Astrocyte of the cerebellum (primary cell): ENCODE measurements around the gene CPED1.

Source experiments
- DNase-seq: peaks from one replicate; pipeline ENCODE4 v3.0.0-alpha.2; 2011; ENCODE audit warnings: low read depth
- H3K4me3 ChIP-seq: 2 replicates; pipeline ENCODE4 v1.5.1; 2011; ENCODE audit warnings: mild to moderate bottlenecking, low read depth, low read length, moderate library complexity
- in situ Hi-C: cut with HindIII; loops from 2 replicates; pipeline ENCODE4 v1.10.0; 2017; ENCODE audit warnings: low sequenced_read_pairs
- TF ChIP-seq, protein P1 (sequence below): IDR thresholded peaks from 2 replicates; pipeline ENCODE4 v1.5.1; 2012; ENCODE audit warnings: low read length, low read depth, moderate library complexity, mild to moderate bottlenecking; ENCODE audit errors: missing control alignments

The CPED1 gene

DNA sequence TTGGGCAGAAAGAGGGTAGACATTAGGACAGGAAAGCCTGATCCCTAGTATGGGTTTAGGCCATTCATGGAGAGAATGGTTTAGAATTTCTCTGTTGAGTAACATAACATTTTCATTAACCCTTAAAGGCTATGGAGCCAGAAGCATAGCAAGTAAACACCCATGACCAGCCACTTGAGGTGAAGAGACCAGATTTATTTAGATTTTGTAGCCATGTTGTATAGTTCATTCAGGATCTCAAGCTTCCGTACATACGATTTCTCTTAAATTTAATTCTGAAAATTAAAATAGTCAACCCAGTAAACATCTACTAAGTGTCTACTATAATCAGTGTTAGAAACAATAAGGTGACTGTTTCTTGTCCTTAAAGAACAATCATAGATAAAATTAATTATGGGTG, 51.5 kb downstream of the CPED1 start:
- TF ChIP-seq, protein P1, sequence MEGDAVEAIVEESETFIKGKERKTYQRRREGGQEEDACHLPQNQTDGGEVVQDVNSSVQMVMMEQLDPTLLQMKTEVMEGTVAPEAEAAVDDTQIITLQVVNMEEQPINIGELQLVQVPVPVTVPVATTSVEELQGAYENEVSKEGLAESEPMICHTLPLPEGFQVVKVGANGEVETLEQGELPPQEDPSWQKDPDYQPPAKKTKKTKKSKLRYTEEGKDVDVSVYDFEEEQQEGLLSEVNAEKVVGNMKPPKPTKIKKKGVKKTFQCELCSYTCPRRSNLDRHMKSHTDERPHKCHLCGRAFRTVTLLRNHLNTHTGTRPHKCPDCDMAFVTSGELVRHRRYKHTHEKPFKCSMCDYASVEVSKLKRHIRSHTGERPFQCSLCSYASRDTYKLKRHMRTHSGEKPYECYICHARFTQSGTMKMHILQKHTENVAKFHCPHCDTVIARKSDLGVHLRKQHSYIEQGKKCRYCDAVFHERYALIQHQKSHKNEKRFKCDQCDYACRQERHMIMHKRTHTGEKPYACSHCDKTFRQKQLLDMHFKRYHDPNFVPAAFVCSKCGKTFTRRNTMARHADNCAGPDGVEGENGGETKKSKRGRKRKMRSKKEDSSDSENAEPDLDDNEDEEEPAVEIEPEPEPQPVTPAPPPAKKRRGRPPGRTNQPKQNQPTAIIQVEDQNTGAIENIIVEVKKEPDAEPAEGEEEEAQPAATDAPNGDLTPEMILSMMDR = no peak
- in situ Hi-C loops = no loop called here
- no peak overlapping the region for H3K4me3 ChIP-seq
- no peak for DNase-seq

DNA sequence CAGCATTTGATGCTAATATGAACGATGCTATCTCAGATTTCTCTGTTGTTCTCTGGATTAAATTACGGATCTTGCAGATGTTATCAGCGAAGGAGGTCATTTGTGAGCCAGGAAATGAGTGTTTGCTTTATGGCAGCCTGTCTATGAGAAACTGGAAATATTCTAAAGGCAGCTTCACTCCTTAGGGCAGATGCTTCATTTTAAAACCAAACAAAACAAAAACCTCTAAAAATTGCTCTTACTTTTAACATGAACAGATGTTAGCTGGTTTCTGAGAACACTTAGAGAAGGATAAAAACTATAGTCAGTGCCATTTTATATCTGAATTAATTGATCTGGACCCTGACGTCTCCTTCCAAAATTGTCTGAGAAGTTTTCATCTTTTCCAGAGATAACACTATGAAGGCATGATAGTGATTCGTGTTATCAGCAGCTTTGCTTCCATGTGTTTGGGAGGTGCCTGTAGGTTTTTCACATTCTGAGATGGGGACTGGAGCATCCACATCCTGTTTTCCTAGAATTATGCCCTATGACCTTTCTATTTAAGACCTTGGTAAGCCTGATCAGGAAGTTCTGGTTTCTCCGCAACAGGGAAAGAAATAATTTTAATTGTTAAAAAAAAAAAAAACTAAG, 53.1 kb downstream of the CPED1 start:
- DNase-seq = no peak
- in situ Hi-C loops = no loop called here
- TF ChIP-seq, protein P1 = no peak

DNA sequence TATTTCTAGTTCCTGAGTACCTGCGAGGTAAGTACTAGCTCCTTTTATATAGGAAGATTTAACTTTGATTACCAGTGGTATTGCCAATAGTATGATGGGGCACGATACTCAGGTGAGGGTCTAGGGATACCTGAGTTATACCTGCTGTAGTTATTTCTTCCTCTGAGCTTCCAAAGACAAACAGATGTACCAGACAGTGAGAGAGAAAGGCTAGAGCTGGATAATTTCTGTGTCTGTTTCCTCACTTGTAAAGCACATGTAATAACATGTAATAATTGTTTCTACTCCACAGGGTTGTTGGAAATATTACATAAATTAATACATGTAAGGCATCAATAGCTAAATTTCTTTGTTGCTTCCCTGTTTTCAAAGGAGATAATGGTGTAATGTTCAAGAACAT, 53.7 kb downstream of the CPED1 start:
- no peak for DNase-seq
- TF ChIP-seq, protein P1 = no peak
- in situ Hi-C loops = no loop called here
- H3K4me3 ChIP-seq = no peak overlapping the region

More for the DNA sequence above, 53.1 kb downstream of the CPED1 start:
- no peak overlapping the region for H3K4me3 ChIP-seq

DNA sequence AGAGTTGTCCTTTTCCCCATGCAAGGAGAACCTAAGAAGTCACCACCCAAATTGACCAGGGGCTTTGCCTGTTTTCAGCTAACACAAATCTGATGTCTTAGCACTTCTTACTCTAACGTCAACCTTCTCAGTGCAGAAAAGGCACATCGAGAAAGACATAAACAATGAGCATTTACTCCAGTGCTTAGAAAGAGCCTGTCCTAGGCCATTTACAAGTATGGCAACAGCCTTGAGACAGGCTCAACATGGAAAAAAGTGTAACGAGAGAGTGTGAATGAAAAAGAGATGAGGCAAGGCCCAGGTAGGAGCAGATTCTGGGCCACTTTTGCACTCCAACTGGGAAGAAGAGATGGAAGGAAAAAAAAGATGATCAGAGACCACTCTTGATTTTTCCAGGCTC, 54.4 kb downstream of the CPED1 start:
- in situ Hi-C loops = no loop called here
- no peak overlapping the region for H3K4me3 ChIP-seq
- no peak for DNase-seq
- TF ChIP-seq, protein P1 = no peak

DNA sequence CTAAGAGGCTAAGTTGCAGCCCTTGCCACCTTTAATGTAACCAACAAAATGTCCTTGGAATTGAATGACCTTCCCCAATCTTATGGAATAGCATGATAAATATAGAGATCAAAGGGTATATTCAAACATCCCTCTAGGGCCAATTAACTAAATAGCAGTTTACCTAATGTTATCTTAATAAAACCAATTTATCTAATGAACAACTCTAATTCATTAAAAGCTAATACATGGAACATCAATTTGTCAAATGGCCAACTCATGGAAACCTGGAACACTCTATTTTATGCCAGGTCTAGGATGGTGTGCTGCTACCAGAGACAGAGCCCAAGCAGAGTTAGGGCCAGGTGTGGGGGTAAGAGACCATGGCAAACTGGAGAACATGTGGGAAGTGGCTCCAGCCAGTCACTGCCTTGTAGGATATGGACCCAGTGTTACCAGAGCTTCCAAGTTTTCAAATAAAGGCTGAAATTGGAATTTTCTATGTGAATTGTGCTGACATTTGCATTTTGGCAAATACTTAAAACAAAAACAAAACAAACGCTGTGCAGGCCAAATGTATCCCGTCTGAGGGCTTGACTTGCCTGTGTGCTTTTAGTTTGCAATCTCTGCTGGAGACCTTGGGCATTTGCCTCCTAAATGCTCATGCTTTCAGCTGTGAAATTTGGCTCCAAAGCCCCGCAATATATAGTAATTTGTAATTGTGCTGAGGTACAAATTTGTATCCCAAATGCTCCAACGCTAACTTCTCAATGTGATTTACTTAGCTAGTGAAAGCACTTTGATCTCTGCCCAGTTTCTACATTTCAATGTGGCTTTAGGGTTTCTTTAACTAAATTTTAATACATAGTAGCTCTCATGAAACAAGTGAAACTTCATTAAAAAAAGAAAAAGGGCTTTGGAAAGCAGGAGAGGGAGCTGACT, 55.1 kb downstream of the CPED1 start:
- TF ChIP-seq, protein P1 = no peak
- in situ Hi-C loops = no loop called here
- no peak for DNase-seq
- no peak overlapping the region for H3K4me3 ChIP-seq

DNA sequence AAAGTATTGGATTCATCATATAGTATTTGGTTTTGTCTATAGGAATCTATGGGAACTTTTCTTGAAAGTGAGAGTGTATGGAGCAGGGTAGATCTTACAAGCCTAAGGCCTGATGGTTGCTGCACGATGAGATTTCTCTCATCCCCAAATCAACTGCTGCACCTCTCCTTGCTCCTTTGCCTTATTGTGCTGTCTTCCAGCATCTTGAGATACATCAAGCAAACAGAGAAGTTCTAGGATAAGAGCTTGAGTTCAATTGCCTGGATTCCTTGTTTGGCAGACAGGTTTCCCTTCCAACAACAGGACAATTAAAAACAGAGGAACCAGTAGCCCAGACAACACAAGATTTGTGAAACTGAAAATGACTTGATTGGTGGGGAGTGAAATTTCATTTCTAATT, 56.6 kb downstream of the CPED1 start:
- no peak overlapping the region for H3K4me3 ChIP-seq
- DNase-seq = no peak
- in situ Hi-C loops = no loop called here
- TF ChIP-seq, protein P1 = no peak
